GM21528 (cell line): ENCODE data around the gene ARPC5L.
"Not testable (repeated sequence)": the region's sequence is repeated elsewhere in the genome, so short reads cannot be mapped to it uniquely, and the experiment has no call there.

ENCODE experiments used
- ATAC-seq: cut with Tn5 transposase; IDR thresholded peaks from one replicate; pipeline ENCODE4 v1.9.1; 2021; ENCODE audit warnings: mild to moderate bottlenecking, moderate library complexity; ENCODE audit not compliant: unreplicated experiment, low FRiP score

The ARPC5L gene

GRCh38 chr9:124886866-124887492, 25.0 kb downstream of the ARPC5L start:
- no peak for ATAC-seq

- ATAC-seq = no peak
These were observed 25.9 kb downstream of the ARPC5L start for GRCh38 chr9:124887832-124888231.

- ATAC-seq = no peak
These were observed 27.1 kb downstream of the ARPC5L start for GRCh38 chr9:124889006-124889405.

- no peak for ATAC-seq
These were observed 28.2 kb downstream of the ARPC5L start for GRCh38 chr9:124890179-124890578.

- ATAC-seq = no peak
These were observed 32.3 kb downstream of the ARPC5L start for GRCh38 chr9:124894035-124894740.

GRCh38 chr9:124894741-124895170, 32.8 kb downstream of the ARPC5L start:
- ATAC-seq = no peak

- no peak for ATAC-seq
These were observed 35.9 kb downstream of the ARPC5L start for GRCh38 chr9:124897570-124898460.

- no peak for ATAC-seq
These were observed 37.9 kb downstream of the ARPC5L start for GRCh38 chr9:124899845-124900244.

- ATAC-seq = no peak
These were observed 45.0 kb downstream of the ARPC5L start for GRCh38 chr9:124906966-124907365.

- ATAC-seq = no peak
These were observed 46.2 kb downstream of the ARPC5L start for GRCh38 chr9:124908098-124908497.

GRCh38 chr9:124911766-124912165, 49.8 kb downstream of the ARPC5L start:
- no peak for ATAC-seq

GRCh38 chr9:124913378-124913777, 51.4 kb downstream of the ARPC5L start:
- ATAC-seq = no peak

GRCh38 chr9:124914753-124915405, 52.9 kb downstream of the ARPC5L start:
- ATAC-seq = no peak

- ATAC-seq = not testable (repeated sequence)
These were observed 58.5 kb downstream of the ARPC5L start for GRCh38 chr9:124920394-124920793.
